Neural cell (in vitro differentiated cells): ENCODE data around the gene SMIM7. TPM values are rescaled to one million over a fixed set of nuclear protein-coding genes. Genes with fewer than 3 reads are reported as not detected.

ENCODE experiments used
- H2AFZ ChIP-seq: fragments of 200-600, 300-800 bp; sonication (generic), shearing (Covaris generic); 2 replicates; pipeline ENCODE4 v1.6.0; 2014; ENCODE audit warnings: low read depth, mild to moderate bottlenecking, antibody characterized with exemption, low read length, moderate library complexity
- H3F3A ChIP-seq: fragments of 200-600 bp; shearing (Covaris generic); 2 replicates; pipeline ENCODE4 v1.6.1; 2016; ENCODE audit warnings: mild to moderate bottlenecking, moderate library complexity, mixed read lengths, antibody characterized with exemption, low read length; ENCODE audit not compliant: insufficient read depth, poor library complexity, severe bottlenecking
- H3K27ac ChIP-seq: fragments of 200-600, 300-800 bp; sonication (generic), shearing (Covaris generic); 2 replicates; pipeline ENCODE4 v1.5.1; 2014; ENCODE audit warnings: mild to moderate bottlenecking, low read length, moderate library complexity
- H3K27me3 ChIP-seq: fragments of 300-800, 200-600 bp; sonication (generic), shearing (Covaris generic); 2 replicates; pipeline ENCODE4 v1.6.0; 2014; ENCODE audit warnings: mild to moderate bottlenecking, low read depth, low read length, moderate library complexity; ENCODE audit not compliant: insufficient read depth
- H3K36me3 ChIP-seq: fragments of 300-800, 200-600 bp; sonication (generic), shearing (Covaris generic); 2 replicates; pipeline ENCODE4 v1.5.1; 2014; ENCODE audit warnings: mild to moderate bottlenecking, antibody characterized with exemption, low read length, moderate library complexity; ENCODE audit not compliant: insufficient read depth
- H3K4me2 ChIP-seq: fragments of 300-800, 200-600 bp; sonication (generic), shearing (Covaris generic); 2 replicates; pipeline ENCODE4 v1.6.0; 2014; ENCODE audit warnings: mild to moderate bottlenecking, low read length
- H3K4me3 ChIP-seq: fragments of 300-800, 200-600 bp; sonication (generic), shearing (Covaris generic); 2 replicates; pipeline ENCODE4 v1.5.1; 2014; ENCODE audit warnings: mild to moderate bottlenecking, low read length, moderate library complexity
- H3K79me2 ChIP-seq: fragments of 200-600 bp; shearing (Covaris generic); replicated peaks from 2 replicates; pipeline ENCODE4 v1.6.0; 2014; ENCODE audit warnings: mild to moderate bottlenecking, low read length, moderate library complexity; ENCODE audit not compliant: insufficient read depth
- H3K9ac ChIP-seq: fragments of 300-800, 200-600 bp; sonication (generic), shearing (Covaris generic); 2 replicates; pipeline ENCODE4 v1.6.1; 2016; ENCODE audit warnings: mild to moderate bottlenecking, low read length, mixed read lengths
- H3K9me2 ChIP-seq: fragments of 200-600 bp; shearing (Covaris generic); 2 replicates; pipeline ENCODE4 v1.6.1; 2016; ENCODE audit warnings: mild to moderate bottlenecking, low read length, mixed read lengths; ENCODE audit not compliant: insufficient read depth
- H3K9me3 ChIP-seq: fragments of 200-600, 300-800 bp; sonication (generic), shearing (Covaris generic); 2 replicates; pipeline ENCODE4 v1.6.1; 2016; ENCODE audit warnings: mild to moderate bottlenecking, mixed run types, low read length, moderate library complexity, mixed read lengths
- H4K20me1 ChIP-seq: fragments of 200-600 bp; shearing (Covaris generic); 2 replicates; pipeline ENCODE4 v1.6.1; 2016; ENCODE audit warnings: mild to moderate bottlenecking, mixed run types; ENCODE audit not compliant: insufficient read depth
- EP300 ChIP-seq: fragments of 450-650 bp; conservative IDR thresholded peaks from 2 replicates; pipeline ENCODE4 v1.6.1; 2014; ENCODE audit warnings: antibody characterized with exemption, mild to moderate bottlenecking, moderate library complexity; ENCODE audit not compliant: poor library complexity, severe bottlenecking
- EZH2 ChIP-seq: fragments of 200-600, 300-800 bp; shearing (Covaris generic), sonication (generic); IDR thresholded peaks from 2 replicates; pipeline ENCODE4 v1.6.1; 2014; ENCODE audit warnings: antibody characterized with exemption, low read length, borderline replicate concordance, mild to moderate bottlenecking; ENCODE audit not compliant: insufficient read depth, poor library complexity, severe bottlenecking
- MXI1 ChIP-seq: fragments of 450-650 bp; conservative IDR thresholded peaks from 2 replicates; pipeline ENCODE4 v1.6.1; 2014; ENCODE audit warnings: antibody characterized with exemption, mild to moderate bottlenecking; ENCODE audit not compliant: poor library complexity, severe bottlenecking
- POLR2AphosphoS5 ChIP-seq: IDR thresholded peaks from 2 replicates; pipeline ENCODE4 v1.6.1; 2012
- RAD21 ChIP-seq: fragments of 450-650 bp; conservative IDR thresholded peaks from 2 replicates; pipeline ENCODE4 v1.6.1; 2014; ENCODE audit warnings: antibody characterized with exemption, mild to moderate bottlenecking, moderate library complexity
- SMC3 ChIP-seq: fragments of 450-650 bp; conservative IDR thresholded peaks from 2 replicates; pipeline ENCODE4 v1.6.1; 2014; ENCODE audit warnings: antibody characterized with exemption, mild to moderate bottlenecking, moderate library complexity; ENCODE audit not compliant: poor library complexity
- TAF1 ChIP-seq: IDR thresholded peaks from 2 replicates; pipeline ENCODE4 v1.6.1; 2012; ENCODE audit warnings: low read depth
- polyA plus RNA-seq: library from polyadenylated mRNA; depleted of rRNA; stranded (reverse); fragments of >200 nt; gene quantifications from 2 replicates; pipeline ENCODE4 v1.2.3, GENCODE V29; 2014
- TF ChIP-seq, protein P1 (sequence below): IDR thresholded peaks from 2 replicates; pipeline ENCODE4 v1.6.1; 2012; ENCODE audit warnings: borderline replicate concordance
- TF ChIP-seq, protein P2 (sequence below): fragments of 450-650 bp; IDR thresholded peaks from 2 replicates; pipeline ENCODE4 v1.5.1; 2014; ENCODE audit warnings: antibody characterized with exemption, mild to moderate bottlenecking, moderate library complexity; ENCODE audit not compliant: poor library complexity, severe bottlenecking

SMIM7 gene
- polyA plus RNA-seq, 1 donor from 2014 or later, result 153 TPM

DNA sequence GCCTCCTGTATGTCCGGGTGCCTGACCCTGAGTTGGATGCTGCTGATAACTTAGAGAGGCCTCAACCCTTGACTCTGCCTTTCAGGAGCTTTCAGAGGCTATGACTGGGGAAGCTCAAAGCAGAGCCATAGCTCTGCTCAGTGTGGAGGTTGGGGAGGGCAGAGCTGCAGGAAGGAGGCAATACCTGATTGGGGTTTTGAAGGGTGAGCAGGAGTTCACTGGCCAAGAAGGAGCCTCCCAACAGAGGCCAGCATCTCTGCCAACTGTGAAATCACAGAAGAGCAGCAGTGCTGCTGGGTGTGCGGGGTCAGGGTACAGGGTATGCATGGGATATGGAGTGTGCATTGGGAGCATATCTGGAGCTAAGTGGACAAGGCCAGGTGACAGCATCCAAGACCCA lies 22.6 kb upstream of the SMIM7 start:
- Histone ChIP-seq H3K4me2 (no peak overlapping the region), H3K36me3 (peaks cover 6% of the 10 kb centered on the region), H2AFZ (no peak overlapping the region), H3K9ac (no peak overlapping the region), H3K9me2 (no peaks in the 10 kb centered on the region), H3K79me2 (no peaks in the 10 kb centered on the region), H3K27ac (no peak overlapping the region), H3K4me3 (no peak overlapping the region), H3F3A (no peaks in the 10 kb centered on the region), H4K20me1 (no peaks in the 10 kb centered on the region), H3K9me3 (peaks cover 3% of the 10 kb centered on the region), H3K27me3 (no peaks in the 10 kb centered on the region)
- no peak for TF ChIP-seq RAD21
- TF ChIP-seq POLR2AphosphoS5, result no peak
- TF ChIP-seq, protein P1, sequence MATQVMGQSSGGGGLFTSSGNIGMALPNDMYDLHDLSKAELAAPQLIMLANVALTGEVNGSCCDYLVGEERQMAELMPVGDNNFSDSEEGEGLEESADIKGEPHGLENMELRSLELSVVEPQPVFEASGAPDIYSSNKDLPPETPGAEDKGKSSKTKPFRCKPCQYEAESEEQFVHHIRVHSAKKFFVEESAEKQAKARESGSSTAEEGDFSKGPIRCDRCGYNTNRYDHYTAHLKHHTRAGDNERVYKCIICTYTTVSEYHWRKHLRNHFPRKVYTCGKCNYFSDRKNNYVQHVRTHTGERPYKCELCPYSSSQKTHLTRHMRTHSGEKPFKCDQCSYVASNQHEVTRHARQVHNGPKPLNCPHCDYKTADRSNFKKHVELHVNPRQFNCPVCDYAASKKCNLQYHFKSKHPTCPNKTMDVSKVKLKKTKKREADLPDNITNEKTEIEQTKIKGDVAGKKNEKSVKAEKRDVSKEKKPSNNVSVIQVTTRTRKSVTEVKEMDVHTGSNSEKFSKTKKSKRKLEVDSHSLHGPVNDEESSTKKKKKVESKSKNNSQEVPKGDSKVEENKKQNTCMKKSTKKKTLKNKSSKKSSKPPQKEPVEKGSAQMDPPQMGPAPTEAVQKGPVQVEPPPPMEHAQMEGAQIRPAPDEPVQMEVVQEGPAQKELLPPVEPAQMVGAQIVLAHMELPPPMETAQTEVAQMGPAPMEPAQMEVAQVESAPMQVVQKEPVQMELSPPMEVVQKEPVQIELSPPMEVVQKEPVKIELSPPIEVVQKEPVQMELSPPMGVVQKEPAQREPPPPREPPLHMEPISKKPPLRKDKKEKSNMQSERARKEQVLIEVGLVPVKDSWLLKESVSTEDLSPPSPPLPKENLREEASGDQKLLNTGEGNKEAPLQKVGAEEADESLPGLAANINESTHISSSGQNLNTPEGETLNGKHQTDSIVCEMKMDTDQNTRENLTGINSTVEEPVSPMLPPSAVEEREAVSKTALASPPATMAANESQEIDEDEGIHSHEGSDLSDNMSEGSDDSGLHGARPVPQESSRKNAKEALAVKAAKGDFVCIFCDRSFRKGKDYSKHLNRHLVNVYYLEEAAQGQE, result no peak
- no peak for TF ChIP-seq SMC3
- TF ChIP-seq, protein P2, sequence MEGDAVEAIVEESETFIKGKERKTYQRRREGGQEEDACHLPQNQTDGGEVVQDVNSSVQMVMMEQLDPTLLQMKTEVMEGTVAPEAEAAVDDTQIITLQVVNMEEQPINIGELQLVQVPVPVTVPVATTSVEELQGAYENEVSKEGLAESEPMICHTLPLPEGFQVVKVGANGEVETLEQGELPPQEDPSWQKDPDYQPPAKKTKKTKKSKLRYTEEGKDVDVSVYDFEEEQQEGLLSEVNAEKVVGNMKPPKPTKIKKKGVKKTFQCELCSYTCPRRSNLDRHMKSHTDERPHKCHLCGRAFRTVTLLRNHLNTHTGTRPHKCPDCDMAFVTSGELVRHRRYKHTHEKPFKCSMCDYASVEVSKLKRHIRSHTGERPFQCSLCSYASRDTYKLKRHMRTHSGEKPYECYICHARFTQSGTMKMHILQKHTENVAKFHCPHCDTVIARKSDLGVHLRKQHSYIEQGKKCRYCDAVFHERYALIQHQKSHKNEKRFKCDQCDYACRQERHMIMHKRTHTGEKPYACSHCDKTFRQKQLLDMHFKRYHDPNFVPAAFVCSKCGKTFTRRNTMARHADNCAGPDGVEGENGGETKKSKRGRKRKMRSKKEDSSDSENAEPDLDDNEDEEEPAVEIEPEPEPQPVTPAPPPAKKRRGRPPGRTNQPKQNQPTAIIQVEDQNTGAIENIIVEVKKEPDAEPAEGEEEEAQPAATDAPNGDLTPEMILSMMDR, result no peak
- TF ChIP-seq EZH2, result no peak
- TF ChIP-seq MXI1, result no peak
- TF ChIP-seq EP300, result no peak
- TF ChIP-seq TAF1, result no peak

DNA sequence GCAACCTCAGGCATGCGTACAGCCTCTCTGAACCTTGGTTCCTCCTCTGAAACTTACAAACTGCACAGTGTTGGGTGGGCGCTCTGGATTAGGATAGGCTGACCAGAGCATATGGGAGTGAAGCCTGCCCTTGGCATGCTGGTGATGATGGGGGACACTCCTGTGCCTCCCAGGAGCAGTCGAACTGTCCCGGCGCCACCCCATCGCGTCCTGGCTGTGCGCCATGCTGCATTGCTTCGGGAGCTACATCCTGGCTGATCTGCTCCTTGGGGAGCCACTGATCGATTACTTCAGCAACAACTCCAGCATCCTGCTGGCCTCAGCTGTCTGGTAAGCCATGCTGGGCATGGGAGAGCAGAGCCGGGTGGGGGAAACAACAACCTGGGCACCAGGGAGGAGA lies 19.9 kb upstream of the SMIM7 start:
- no peaks in the 10 kb centered on the region for H3F3A ChIP-seq
- H3K27ac ChIP-seq, result no peak overlapping the region
- peaks cover 6% of the 10 kb centered on the region for H3K36me3 ChIP-seq
- H3K9ac ChIP-seq, result no peak overlapping the region
- H3K79me2 ChIP-seq, result no peaks in the 10 kb centered on the region
- no peak overlapping the region for H3K4me3 ChIP-seq
- H4K20me1 ChIP-seq, result no peaks in the 10 kb centered on the region
- no peak for TF ChIP-seq EZH2
- TF ChIP-seq RAD21, result no peak
- TF ChIP-seq MXI1, result no peak
- no peak for TF ChIP-seq EP300
- TF ChIP-seq POLR2AphosphoS5, result no peak
- no peak for TF ChIP-seq SMC3
- TF ChIP-seq, protein P1, result no peak
- TF ChIP-seq, protein P2, result no peak
- no peak for TF ChIP-seq TAF1
- H3K9me2 ChIP-seq, result no peaks in the 10 kb centered on the region
- no peaks in the 10 kb centered on the region for H3K27me3 ChIP-seq
- peaks cover 3% of the 10 kb centered on the region for H3K9me3 ChIP-seq
- no peak overlapping the region for H3K4me2 ChIP-seq
- H2AFZ ChIP-seq, result no peak overlapping the region
